HG02840 (cell line): ENCODE measurements around the gene PPP1R7.

Experiments
- ATAC-seq: cut with Tn5 transposase; IDR thresholded peaks from one replicate; pipeline ENCODE4 v1.9.1; 2021; ENCODE audit warnings: mild to moderate bottlenecking, moderate library complexity, moderate number of reproducible peaks; ENCODE audit not compliant: unreplicated experiment, low FRiP score

The PPP1R7 gene

DNA sequence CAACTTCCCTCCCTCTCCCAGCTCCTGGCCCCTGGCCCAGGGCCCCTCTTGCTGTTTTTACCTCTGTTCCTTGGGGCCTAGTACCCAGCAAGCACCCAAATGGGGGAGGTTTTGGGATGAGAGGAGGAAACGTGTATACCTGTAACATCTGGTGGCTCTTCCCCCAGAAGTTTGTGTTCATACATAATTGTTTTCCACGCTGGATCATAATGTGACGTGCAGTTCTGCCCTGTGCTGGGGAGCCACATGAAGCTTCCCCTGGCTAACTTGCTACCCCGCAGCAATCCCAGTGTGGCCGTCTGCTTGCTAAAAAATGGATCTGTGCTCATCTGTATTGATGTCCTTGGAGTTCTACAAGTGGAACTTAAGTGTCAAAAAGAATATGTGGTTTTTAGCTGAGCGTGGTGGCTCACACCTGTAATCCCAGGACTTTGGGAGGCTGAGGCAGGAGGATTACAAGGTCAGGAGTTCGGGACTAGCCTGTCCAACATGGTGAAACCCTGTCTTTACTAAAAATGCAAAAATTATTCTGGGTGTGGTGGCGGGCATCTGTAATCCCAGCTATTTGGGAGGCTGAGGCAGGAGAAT is 74.7 kb downstream of the PPP1R7 start:
- no peak for ATAC-seq

- ATAC-seq, result no peak
These were observed 75.3 kb downstream of the PPP1R7 start for GRCh38 chr2:241225545-241225944.

- ATAC-seq, result no peak
These were observed 75.7 kb downstream of the PPP1R7 start for GRCh38 chr2:241225983-241226382.

DNA sequence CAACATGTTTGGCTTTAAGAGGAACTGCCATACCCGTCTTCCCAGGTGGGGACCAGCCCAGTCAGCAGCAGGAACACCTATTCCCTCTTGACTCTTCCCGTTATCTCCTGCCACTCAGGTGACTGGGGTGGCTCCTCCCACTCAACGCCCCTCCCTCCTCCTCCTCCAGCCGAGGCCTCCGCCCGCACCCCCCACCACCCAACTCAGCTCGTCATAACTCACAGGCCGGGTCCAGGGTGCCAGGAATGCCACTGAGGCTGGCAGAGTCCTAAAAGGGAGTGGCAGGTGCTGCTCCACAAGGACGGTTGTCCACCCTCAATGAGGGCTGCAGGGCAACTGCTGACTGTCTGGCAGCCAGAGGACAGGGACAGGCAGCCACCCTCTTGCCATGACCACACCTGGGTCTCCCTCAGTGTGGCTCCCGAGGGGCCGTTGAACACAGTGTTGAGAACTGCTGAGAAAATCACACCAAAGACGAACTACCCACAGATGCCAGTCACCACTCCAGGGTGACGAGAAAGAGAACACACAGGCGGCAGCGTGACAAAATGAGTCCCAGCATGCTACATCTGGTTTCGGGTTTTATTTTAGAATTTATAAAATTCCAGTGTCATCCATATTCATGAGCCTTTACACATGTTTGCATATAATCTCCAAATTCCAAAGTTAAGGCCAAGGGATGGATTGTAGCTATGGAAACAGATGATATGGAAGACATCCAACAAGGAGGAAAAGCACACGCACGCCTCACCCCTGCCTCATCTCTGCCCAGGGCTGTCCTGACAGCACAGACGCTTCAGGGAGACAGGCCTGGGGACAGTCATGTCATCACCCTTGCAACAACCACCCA is 76.7 kb downstream of the PPP1R7 start:
- ATAC-seq, result no peak

- no peak for ATAC-seq
These were observed 77.3 kb downstream of the PPP1R7 start for GRCh38 chr2:241227594-241227993.

DNA sequence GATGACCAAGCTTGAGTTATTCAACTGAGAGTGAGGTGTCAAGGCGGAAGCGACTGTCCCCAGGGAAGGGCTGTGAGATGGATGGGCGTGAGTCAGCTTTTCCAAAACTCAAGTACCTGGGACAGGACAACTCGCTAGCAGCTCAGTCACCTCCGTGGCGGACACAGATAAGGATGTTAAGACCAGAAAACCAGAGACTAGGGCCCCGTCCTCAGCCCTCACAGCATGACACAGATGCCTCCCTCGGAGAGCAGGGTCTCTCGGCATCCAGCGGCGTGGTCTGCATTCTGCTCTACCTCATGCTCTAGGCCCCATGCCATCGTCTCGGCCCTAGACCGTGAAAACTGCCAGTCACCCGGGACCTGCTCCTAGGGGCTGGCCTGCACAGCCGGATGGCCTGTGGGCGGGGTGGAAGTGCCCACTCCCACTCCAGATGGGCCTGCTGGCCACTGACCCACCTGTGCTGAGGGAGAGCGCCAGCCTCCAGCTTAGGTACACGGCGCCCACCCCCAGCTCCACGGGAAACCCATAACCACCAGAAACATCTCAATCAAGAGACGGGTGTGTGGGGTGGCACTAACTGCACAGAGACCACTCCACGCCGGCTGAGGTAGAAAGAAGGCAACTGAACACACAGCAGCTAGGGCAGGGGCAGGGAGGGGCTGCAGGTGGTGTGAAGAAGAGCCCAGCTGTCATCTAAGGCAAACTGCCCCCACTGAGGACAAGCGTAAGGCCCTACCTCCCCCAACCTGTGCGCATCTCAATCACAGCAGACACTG is 78.0 kb downstream of the PPP1R7 start:
- no peak for ATAC-seq

DNA sequence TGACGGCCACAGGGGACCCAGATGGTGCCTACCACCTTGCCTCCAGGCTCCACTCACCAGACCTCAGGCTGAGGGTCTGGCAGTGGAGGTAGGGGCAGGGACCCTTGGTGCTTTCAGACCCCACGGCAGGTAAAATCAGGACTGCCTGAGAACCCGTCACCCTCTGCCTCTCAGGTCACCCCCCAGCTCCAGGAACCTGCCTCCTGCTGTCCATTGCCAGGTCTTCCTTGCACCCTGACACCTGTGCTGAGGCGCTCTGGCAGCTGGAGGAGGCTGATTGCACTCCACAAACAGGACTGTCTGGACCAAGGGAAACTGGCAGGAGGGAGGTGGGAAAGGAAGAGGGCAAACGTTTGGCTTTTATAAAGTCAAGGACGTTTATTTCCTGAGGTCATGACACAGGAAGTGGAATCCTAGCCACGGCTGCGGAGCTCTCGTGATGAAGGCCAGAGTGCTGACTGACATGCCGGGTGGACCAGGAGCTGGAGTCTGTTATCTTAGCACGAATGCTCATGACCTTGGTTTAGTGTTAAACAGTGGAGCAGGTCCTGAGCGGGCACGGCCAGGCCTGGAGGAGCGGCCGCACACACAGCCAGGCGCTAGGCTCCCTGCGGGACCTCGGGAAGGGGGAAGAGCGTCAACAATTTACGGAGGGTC is 78.7 kb downstream of the PPP1R7 start:
- ATAC-seq, result no peak

DNA sequence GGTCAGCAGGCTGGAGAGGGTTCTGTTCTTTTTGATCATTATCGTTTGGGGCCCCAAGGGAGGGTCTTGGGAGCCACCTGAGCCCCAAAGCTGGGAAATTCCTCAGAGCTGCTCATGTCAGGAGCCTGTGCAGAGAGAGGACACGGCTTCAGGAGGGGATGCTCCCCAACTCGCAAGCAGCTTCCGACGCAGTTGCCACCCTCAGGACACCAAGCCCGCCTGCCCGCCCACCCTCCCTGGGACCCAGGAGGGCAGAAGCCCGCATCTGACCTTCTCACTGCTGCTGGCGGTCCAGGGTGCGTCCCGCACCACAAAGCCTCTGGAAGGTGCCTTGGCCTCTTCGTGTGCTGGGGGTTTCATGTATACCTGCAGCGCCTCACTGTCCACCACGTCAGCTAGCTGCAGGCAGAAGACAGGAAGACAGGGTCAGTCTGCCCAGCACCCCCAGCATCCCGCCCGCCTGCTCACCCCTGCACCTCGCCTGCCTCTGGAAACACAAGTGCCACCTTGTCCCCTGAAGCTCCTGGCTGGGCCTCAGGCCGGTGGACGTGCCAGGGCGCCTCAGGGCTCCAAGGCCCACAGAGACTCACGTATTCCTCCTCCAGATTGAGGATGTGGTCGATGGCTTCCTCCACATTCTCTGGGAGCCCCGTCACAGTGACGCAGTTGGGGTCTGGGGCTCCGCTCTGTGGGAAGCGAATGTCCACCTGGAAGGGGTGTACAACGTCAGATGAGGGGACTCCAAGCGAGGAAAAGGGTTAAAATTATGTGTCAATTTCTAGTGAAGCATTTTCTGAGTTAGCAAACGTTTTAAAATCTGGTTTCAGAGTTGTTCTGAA is 79.5 kb downstream of the PPP1R7 start:
- ATAC-seq, result no peak

- ATAC-seq, result no peak
These were observed 80.2 kb downstream of the PPP1R7 start for GRCh38 chr2:241230435-241230834.

DNA sequence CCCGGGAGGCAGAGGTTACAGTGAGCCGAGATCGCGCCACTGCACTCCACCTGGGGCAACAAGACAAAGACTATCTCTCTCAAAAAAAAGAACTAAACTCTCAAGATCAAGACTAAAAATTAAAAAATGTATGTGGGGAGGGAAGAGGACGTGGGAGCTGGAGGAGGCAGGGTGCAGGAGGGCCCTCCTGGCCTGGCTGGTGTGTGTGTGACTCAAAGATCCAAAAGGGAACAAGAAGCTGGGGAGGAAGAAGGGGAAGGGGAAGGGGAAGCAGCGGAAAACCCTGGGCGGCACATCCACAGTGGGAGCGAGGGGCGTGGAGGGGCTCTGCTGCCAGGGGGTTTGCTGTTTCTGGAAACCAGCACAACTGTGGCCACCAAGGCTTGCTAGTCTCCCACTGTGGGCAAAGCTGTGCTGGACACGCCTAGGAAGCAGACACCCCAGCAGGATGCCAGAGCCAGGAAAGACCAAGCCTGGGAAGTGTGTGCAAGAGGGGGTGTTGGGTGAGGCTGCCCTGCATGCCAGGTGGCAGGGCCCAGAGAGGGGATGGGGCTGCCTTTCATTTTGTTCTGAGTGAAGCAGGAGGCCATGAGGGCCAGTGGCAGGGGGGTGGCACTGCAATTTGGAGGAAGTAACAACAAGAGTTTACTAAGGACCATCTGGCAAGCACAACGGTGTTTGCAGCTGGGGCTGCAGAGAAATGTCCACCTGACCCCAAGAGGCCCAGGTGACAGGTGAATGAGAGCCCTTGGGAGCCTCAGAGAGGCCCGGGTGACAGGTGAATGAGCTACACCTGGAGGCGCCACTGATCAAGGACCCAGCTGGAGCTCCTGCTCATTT is 82.7 kb downstream of the PPP1R7 start:
- no peak for ATAC-seq
